Prostate gland (tissue), 2 donors: ENCODE measurements around the gene CDV3. TPM values are rescaled to one million over a fixed set of nuclear protein-coding genes. Genes with fewer than 3 reads are reported as not detected.

ENCODE experiments used
- DNase-seq: peaks from one replicate; pipeline ENCODE4 v3.0.0-alpha.2; 2019; ENCODE audit warnings: low spot score
- H3K27ac ChIP-seq, 2 donors: fragments of 200-600 bp; sonication (generic); 2 replicates each; pipeline ENCODE4 v1.5.1; 2017 to 2019
- H3K27me3 ChIP-seq: fragments of 200-600 bp; sonication (generic); replicated peaks from 2 replicates; pipeline ENCODE4 v1.5.1; 2019; ENCODE audit not compliant: insufficient read depth
- H3K36me3 ChIP-seq, 2 donors: fragments of 200-600 bp; sonication (generic); 1 replicate in 1 of 2; 2 replicates in 1 of 2; pipeline versions ENCODE4 v1.5.1 to v1.8.1; 2017 to 2019
- H3K4me1 ChIP-seq: fragments of 200-600 bp; sonication (generic); replicated peaks from 2 replicates; pipeline ENCODE4 v1.5.1; 2019
- H3K4me3 ChIP-seq, 2 donors: fragments of 200-600 bp; sonication (generic); 2 replicates each; pipeline ENCODE4 v1.5.1; 2017 to 2019
- H3K9me3 ChIP-seq: fragments of 200-600 bp; sonication (generic); 2 replicates; pipeline ENCODE4 v1.5.1; 2017
- CTCF ChIP-seq, 4 experiments: fragments of 200-600 bp in 2 of 4; fragments of 450-650 bp in 2 of 4; sonication (generic) in 2 of 4; IDR thresholded peaks; 1 replicate in 3 of 4; 2 replicates in 1 of 4; pipeline ENCODE4 v1.5.1; 2016 to 2019; ENCODE audit warnings: antibody characterized with exemption in 4 of 4, mild to moderate bottlenecking in 2 of 4, moderate library complexity in 2 of 4
- POLR2A ChIP-seq: fragments of 450-650 bp; IDR thresholded peaks from one replicate; pipeline ENCODE4 v1.6.1; 2016; ENCODE audit warnings: antibody characterized with exemption, mild to moderate bottlenecking
- POLR2AphosphoS5 ChIP-seq: sonication (generic); formaldehyde crosslinking; IDR thresholded peaks from one replicate; pipeline ENCODE4 v1.6.1; 2017; ENCODE audit warnings: antibody characterized with exemption
- WGBS: methylation state at CpG from one replicate; pipeline ENCODE4 v1.1.5; 2018; 5-methylcytosine and 5-hydroxymethylcytosine counted together
- intact Hi-C: fragments of 100-400 bp; cut with DNase I; formaldehyde crosslinking; loops from one replicate; pipeline ENCODE4 v1.14.2; 2022
- total RNA-seq, 2 donors: library from RNA; depleted of rRNA; stranded (reverse); fragments of >200 nt; gene quantifications; one replicate each; pipeline ENCODE4 v1.1.0, GENCODE V29; 2016

CDV3 gene
- total RNA-seq, 2 donors from 2014 or later: 68.8 to 105 TPM

DNA sequence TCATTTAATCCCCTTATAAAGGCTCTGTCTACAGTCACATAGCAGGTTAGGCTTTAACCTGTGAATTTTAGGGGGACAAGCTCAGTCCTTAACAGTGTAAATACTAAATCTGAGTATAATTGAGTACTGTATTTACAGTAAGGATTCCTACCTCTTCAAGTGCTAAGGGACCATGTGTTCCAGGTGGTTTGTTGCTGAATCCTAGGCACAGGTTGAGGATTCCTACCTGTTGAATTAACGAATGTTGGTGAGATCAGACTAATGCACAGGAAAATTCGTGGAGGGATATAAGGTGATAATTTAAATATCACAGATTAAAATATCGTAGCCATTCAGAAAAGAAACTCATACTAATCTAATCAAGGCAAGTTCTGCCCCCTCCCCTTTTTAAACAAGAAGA lies 24.9 kb downstream of the CDV3 start:
- H3K27me3 ChIP-seq: no peaks in the 10 kb centered on the region
- no peaks in the 10 kb centered on the region for H3K4me1 ChIP-seq
- intact Hi-C loops: no loop called here
- H3K4me3 ChIP-seq: no peak overlapping the region
- 94% methylated on average over 3 of the region's 3 CpGs for WGBS
- no peak for TF ChIP-seq POLR2AphosphoS5
- TF ChIP-seq POLR2A: no peak
- TF ChIP-seq CTCF (IDR thresholded peaks at IDR 0.05): no peak
- DNase-seq: no peak
- H3K27ac ChIP-seq: no peak overlapping the region
- no peaks in the 10 kb centered on the region for H3K36me3 ChIP-seq
- no peaks in the 10 kb centered on the region for H3K9me3 ChIP-seq

DNA sequence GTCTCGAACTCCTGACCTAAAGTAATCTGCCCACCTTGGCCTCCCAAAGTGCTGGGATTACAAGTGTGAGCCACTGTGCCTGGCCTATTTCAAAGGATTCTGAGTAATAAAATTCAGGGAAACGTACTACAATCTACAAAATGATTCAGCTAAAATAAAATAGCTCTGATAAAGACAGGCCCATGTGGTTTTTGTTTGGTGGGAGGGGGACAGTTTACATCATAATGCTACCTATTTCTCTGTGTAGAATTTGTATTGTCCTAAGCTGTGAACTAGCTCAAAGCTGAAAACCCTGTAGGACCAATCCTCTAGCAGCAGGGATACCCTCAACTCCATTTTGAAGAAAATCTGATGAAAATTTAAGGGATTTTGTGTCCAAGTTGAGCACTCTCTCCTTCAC lies 25.8 kb downstream of the CDV3 start:
- no peak for DNase-seq
- TF ChIP-seq POLR2AphosphoS5 (no peak), CTCF (IDR thresholded peaks at IDR 0.05) (no peak), POLR2A (no peak)
- intact Hi-C loops: no loop called here
- WGBS: 88% methylated on average over 2 of the region's 2 CpGs
- Histone ChIP-seq H3K4me3 (no peak overlapping the region), H3K4me1 (no peaks in the 10 kb centered on the region), H3K36me3 (no peaks in the 10 kb centered on the region), H3K27me3 (no peaks in the 10 kb centered on the region), H3K9me3 (no peaks in the 10 kb centered on the region), H3K27ac (no peak overlapping the region)

DNA sequence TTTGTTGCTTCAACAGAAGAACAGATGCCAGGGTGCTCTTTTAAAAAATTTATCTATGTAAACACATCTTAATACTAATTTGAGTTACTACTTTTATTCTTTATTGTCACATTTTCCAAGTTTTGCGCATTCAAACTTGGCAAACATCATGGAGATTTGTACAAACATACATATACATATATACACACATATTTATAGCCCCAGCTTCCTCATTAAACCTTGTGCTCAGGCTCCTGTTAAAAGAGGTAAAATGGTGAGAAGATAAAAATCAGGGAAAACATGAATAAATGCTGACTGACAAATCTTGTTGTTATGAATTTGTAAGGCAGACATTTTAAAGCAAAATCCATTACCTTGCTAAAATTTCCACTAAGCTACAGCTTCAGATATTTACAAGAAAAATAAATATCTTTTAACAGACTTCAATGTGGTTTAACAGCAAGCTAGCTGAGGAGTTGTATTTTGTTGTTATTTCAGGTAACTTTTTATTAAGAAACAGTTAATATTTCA lies 27.1 kb downstream of the CDV3 start:
- intact Hi-C loops: no loop called here
- no peak for DNase-seq
- H3K36me3 ChIP-seq: no peaks in the 10 kb centered on the region
- no peak overlapping the region for H3K4me3 ChIP-seq
- TF ChIP-seq POLR2A (no peak), CTCF (IDR thresholded peaks at IDR 0.05) (no peak), POLR2AphosphoS5 (no peak)
- H3K9me3 ChIP-seq: no peaks in the 10 kb centered on the region
- H3K27me3 ChIP-seq: no peaks in the 10 kb centered on the region
- H3K27ac ChIP-seq: no peak overlapping the region
- 73% methylated on average over 1 of the region's 1 CpG for WGBS
- no peaks in the 10 kb centered on the region for H3K4me1 ChIP-seq

DNA sequence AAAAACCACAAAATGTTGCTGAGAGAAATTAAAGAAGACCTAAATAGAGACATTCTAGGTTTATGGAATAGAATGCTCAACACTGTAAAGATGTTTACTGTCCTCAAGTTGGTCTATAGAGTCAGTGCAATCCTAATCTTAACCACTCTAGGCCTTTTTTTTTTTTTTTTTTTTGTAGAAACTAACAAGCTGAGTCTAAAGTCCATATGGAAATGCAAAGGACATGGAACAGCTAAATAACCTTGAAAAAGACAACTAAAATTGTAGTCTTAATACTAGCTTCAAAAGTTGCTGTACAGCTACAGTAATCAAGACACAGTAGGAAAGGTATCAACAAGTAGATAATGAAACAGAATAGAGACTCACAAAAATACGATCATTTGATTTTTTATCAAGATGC lies 32.9 kb downstream of the CDV3 start:
- no peak overlapping the region for H3K27ac ChIP-seq
- 95% methylated on average over 1 of the region's 1 CpG for WGBS
- no peak for DNase-seq
- no peak overlapping the region for H3K4me3 ChIP-seq
- intact Hi-C loops: no loop called here
- H3K4me1 ChIP-seq: no peaks in the 10 kb centered on the region
- H3K9me3 ChIP-seq: no peaks in the 10 kb centered on the region
- TF ChIP-seq POLR2AphosphoS5: no peak
- no peak for TF ChIP-seq CTCF (IDR thresholded peaks at IDR 0.05)
- no peaks in the 10 kb centered on the region for H3K36me3 ChIP-seq
- H3K27me3 ChIP-seq: no peaks in the 10 kb centered on the region

- no peaks in the 10 kb centered on the region for H3K4me1 ChIP-seq
- 91% methylated on average over 4 of the region's 4 CpGs for WGBS
- H3K4me3 ChIP-seq: no peak overlapping the region
- no peak for TF ChIP-seq POLR2AphosphoS5
- no peak for TF ChIP-seq POLR2A
- no peak for TF ChIP-seq CTCF (IDR thresholded peaks at IDR 0.05)
- no peaks in the 10 kb centered on the region for H3K27me3 ChIP-seq
- intact Hi-C loops: no loop called here
- DNase-seq: no peak
- no peak overlapping the region for H3K27ac ChIP-seq
- H3K9me3 ChIP-seq: no peaks in the 10 kb centered on the region
- no peaks in the 10 kb centered on the region for H3K36me3 ChIP-seq
These were observed 33.4 kb downstream of the CDV3 start for GRCh38 chr3:133606902-133607301.
